K562 (cell line): ENCODE data around the gene ARL2. TPM values are rescaled to one million over a fixed set of nuclear protein-coding genes. Genes with fewer than 3 reads are reported as not detected.
A peak's percentile ranks its signal among the peaks of the same experiment; 100 is the strongest.

Source experiments
- EGR1 ChIP-seq: fragments of 450-650 bp; conservative IDR thresholded peaks from 2 replicates; pipeline ENCODE4 v1.6.1; 2017; ENCODE audit warnings: mild to moderate bottlenecking
- FOSL1 ChIP-seq: fragments of 200-800 bp; sonication (Bioruptor generic); conservative IDR thresholded peaks from 2 replicates; pipeline ENCODE4 v1.6.1; 2016; ENCODE audit warnings: missing genetic modification characterization, missing compliant biosample characterization
- GATAD2A ChIP-seq: fragments of 450-650 bp; IDR thresholded peaks from 2 replicates; pipeline ENCODE4 v1.6.1; 2017
- GTF2E2 ChIP-seq: fragments of 200-800 bp; sonication (Bioruptor generic); IDR thresholded peaks from 2 replicates; pipeline ENCODE4 v1.6.1; 2016; ENCODE audit warnings: missing genetic modification characterization, missing compliant biosample characterization
- KLF13 ChIP-seq: fragments of 450-650 bp; IDR thresholded peaks from 2 replicates; pipeline ENCODE4 v1.6.1; 2016; ENCODE audit warnings: missing genetic modification characterization, low read depth, mild to moderate bottlenecking, missing compliant biosample characterization, moderate library complexity, borderline replicate concordance
- MAZ ChIP-seq, 2 experiments: fragments of 450-650 bp in 1 of 2; sonication (generic) in 1 of 2; formaldehyde crosslinking; IDR thresholded peaks in 1 of 2; conservative IDR thresholded peaks in 1 of 2; 2 replicates each; pipeline versions ENCODE4 v1.4.0 to v1.5.0; 2020; ENCODE audit warnings: mild to moderate bottlenecking in 1 of 2, missing genetic modification reagents in 1 of 2
- RAD21 ChIP-seq, 2 experiments: fragments of 250-450 bp in 1 of 2; fragments of 450-650 bp in 1 of 2; sonication (Bioruptor Pico) in 1 of 2; formaldehyde crosslinking in 1 of 2; IDR thresholded peaks in 1 of 2; conservative IDR thresholded peaks in 1 of 2; 2 replicates each; pipeline versions ENCODE4 v1.4.0 to v1.8.0; 2020 to 2022; ENCODE audit warnings: mild to moderate bottlenecking in 2 of 2, moderate library complexity in 1 of 2
- SREBF1 ChIP-seq: fragments of 150-350 bp; IDR thresholded peaks from 2 replicates; pipeline ENCODE4 v1.6.1; 2014; ENCODE audit warnings: antibody characterized with exemption, low read depth, low read length, borderline replicate concordance
- TCF7 ChIP-seq: sonication (generic); IDR thresholded peaks from 2 replicates; pipeline ENCODE4 v1.6.1; 2016; ENCODE audit warnings: antibody characterized with exemption, borderline replicate concordance
- USF2 ChIP-seq: sonication (generic); formaldehyde crosslinking; IDR thresholded peaks from 2 replicates; pipeline ENCODE4 v1.5.0; 2020; ENCODE audit warnings: missing genetic modification reagents
- ZBTB12 ChIP-seq: fragments of 250-450 bp; sonication (Bioruptor Pico); IDR thresholded peaks from 2 replicates; pipeline ENCODE4 v1.4.0; 2020
- ZNF318 ChIP-seq, 2 experiments: fragments of 450-650 bp; IDR thresholded peaks; 2 replicates each; pipeline ENCODE4 v1.6.1; 2016; ENCODE audit warnings: mild to moderate bottlenecking in 2 of 2, borderline replicate concordance in 1 of 2, low read depth in 1 of 2, moderate library complexity in 1 of 2
- ZNF41 ChIP-seq: fragments of 250-450 bp; sonication (Bioruptor Pico); conservative IDR thresholded peaks from 2 replicates; pipeline ENCODE4 v1.4.0; 2020; ENCODE audit warnings: mild to moderate bottlenecking
- ZNF449 ChIP-seq: fragments of 250-450 bp; sonication (Bioruptor Pico); IDR thresholded peaks from 2 replicates; pipeline ENCODE4 v1.8.0; 2022; ENCODE audit warnings: moderate library complexity, mild to moderate bottlenecking, inconsistent platforms
- ZNF780A ChIP-seq: fragments of 250-450 bp; sonication (Bioruptor Pico); IDR thresholded peaks from 2 replicates; pipeline ENCODE4 v1.5.0; 2021; ENCODE audit warnings: mild to moderate bottlenecking
- polyA plus RNA-seq, 8 experiments: library from polyadenylated mRNA; depleted of rRNA in 4 of 8; stranded (reverse) in 5 of 8; unstranded in 3 of 8; fragments of >200 nt; fragmentation: Nextera tagmentation in 2 of 8; fragmentation: Illumina TruSeq in 1 of 8; extraction: Ambion mirVana in 2 of 8; extraction: Trizol in 1 of 8; gene quantifications; 2 replicates each; pipeline versions ENCODE4 v1.2.1 to v1.2.3, GENCODE V29; 2011 to 2014; ENCODE audit warnings: inconsistent platforms in 1 of 8, missing spikeins in 1 of 8
- total RNA-seq, 7 experiments: library from RNA; depleted of rRNA in 6 of 7; stranded (reverse); fragments of >200 nt in 6 of 7; fragmentation: Illumina TruSeq in 2 of 7; extraction: Trizol in 2 of 7; gene quantifications; 2 replicates each; pipeline versions ENCODE4 v1.2.1 to v1.2.3, GENCODE V29; 2011 to 2021; ENCODE audit warnings: low replicate concordance in 1 of 7

Gene ARL2
- total and polyA plus RNA-seq, 9 of the 15 experiments (the other 6 are each of a cell fraction or from before 2014, with no cell fraction given): 5.7 to 154 (median 92.2) TPM

GRCh38 chr11:64996710-64997380 is 17.1 kb upstream of the ARL2 start, which contains the start of gene BATF2 (continued):
- peak; percentile 82 for TF ChIP-seq USF2 (CRISPR knock-in tag)
- peak; percentile 77 for TF ChIP-seq MAZ (CRISPR knock-in tag; conservative IDR thresholded peaks at IDR 0.05 in 1 of 2, IDR thresholded peaks at IDR 0.05 in 1 of 2)
- no peak; the same call in 1 of the 2 replicates for TF ChIP-seq FOSL1
- TF ChIP-seq ZBTB12 (CRISPR knock-in tag): no peak
- no peak for TF ChIP-seq TCF7
- TF ChIP-seq ZNF449 (CRISPR knock-in tag): no peak
- no peak for TF ChIP-seq GTF2E2 (tag)
- peak; percentile 62; the same call in 1 of the 2 replicates for TF ChIP-seq KLF13 (tag)
- TF ChIP-seq GATAD2A: 0 out of 2 replicates have a peak, but pooled peaks have one; percentile 52
- peak in 1 of 2 experiments; percentile 88; a peak in 2 of 4 replicates for TF ChIP-seq ZNF318 (IDR thresholded peaks at IDR 0.05; ENCODE audit: borderline replicate concordance in 1 of 2, low read depth in 1 of 2)
- no peak for TF ChIP-seq ZNF780A (CRISPR knock-in tag)
- no peak for TF ChIP-seq SREBF1
- peak; percentile 78 for TF ChIP-seq EGR1
- peak; percentile 88 for TF ChIP-seq RAD21 (CRISPR knock-in tag; conservative IDR thresholded peaks at IDR 0.05 in 1 of 2, IDR thresholded peaks at IDR 0.05 in 1 of 2)
- no peak for TF ChIP-seq ZNF41 (CRISPR knock-in tag)
